Measurements from ENCODE around the gene TMEM270.
"Not testable (repeated sequence)": the region's sequence is repeated elsewhere in the genome, so short reads cannot be mapped to it uniquely, and the experiment has no call there.

The TMEM270 gene

GRCh38 chr7:73834626-73835191, 26.2 kb upstream of the TMEM270 start:
- Histone ChIP-seq H3K36me3 (ENCODE audit: control insufficient read depth, insufficient read depth, low read length) (no peaks in the 10 kb centered on the region), H3K4me3 (replicated peaks; ENCODE audit: low read depth, low read length) (no peak overlapping the region), H3K27me3 (replicated peaks; ENCODE audit: control insufficient read depth, insufficient read depth, low read length) (no peaks in the 10 kb centered on the region)
- TF ChIP-seq, protein P1, sequence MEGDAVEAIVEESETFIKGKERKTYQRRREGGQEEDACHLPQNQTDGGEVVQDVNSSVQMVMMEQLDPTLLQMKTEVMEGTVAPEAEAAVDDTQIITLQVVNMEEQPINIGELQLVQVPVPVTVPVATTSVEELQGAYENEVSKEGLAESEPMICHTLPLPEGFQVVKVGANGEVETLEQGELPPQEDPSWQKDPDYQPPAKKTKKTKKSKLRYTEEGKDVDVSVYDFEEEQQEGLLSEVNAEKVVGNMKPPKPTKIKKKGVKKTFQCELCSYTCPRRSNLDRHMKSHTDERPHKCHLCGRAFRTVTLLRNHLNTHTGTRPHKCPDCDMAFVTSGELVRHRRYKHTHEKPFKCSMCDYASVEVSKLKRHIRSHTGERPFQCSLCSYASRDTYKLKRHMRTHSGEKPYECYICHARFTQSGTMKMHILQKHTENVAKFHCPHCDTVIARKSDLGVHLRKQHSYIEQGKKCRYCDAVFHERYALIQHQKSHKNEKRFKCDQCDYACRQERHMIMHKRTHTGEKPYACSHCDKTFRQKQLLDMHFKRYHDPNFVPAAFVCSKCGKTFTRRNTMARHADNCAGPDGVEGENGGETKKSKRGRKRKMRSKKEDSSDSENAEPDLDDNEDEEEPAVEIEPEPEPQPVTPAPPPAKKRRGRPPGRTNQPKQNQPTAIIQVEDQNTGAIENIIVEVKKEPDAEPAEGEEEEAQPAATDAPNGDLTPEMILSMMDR (IDR thresholded peaks at IDR 0.05; ENCODE audit: insufficient read depth, low read length, poor library complexity, severe bottlenecking), result no peak
- no peak for DNase-seq (ENCODE audit: extremely low read depth, insufficient read length)

GRCh38 chr7:73837167-73837566, 23.8 kb upstream of the TMEM270 start:
- H3K27me3 ChIP-seq (replicated peaks; ENCODE audit: control insufficient read depth, insufficient read depth, low read length); H3K36me3 ChIP-seq (ENCODE audit: control insufficient read depth, insufficient read depth, low read length); H3K4me3 ChIP-seq (replicated peaks; ENCODE audit: low read depth, low read length); DNase-seq (ENCODE audit: extremely low read depth, insufficient read length): not testable (repeated sequence)

DNA sequence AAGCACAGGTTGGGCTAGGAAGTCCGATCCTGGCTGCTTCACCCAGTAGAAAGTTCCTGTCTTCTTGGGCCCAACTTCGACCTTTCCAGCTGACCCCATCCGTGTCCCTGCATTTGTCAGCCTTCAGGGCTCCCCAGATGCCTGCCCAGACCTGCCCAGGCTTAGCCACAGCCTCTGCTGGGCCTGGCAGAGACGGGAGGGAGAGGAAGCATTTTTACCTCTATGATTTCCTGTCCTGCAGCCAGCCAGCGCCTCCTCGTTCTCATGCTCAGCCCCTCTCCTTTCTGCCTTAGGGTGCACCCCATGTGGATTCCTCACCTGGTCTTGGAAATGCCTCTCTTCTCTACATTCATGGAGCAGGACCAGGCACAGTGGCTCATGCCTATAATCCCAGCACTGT, 22.3 kb upstream of the TMEM270 start:
- no peak overlapping the region for H3K4me3 ChIP-seq (replicated peaks; ENCODE audit: low read depth, low read length)
- H3K27me3 ChIP-seq (replicated peaks; ENCODE audit: control insufficient read depth, insufficient read depth, low read length), result no peaks in the 10 kb centered on the region
- no peak for DNase-seq (ENCODE audit: extremely low read depth, insufficient read length)
- TF ChIP-seq, protein P1 (IDR thresholded peaks at IDR 0.05; ENCODE audit: insufficient read depth, low read length, poor library complexity, severe bottlenecking), result no peak
- H3K36me3 ChIP-seq (ENCODE audit: control insufficient read depth, insufficient read depth, low read length), result no peaks in the 10 kb centered on the region

DNA sequence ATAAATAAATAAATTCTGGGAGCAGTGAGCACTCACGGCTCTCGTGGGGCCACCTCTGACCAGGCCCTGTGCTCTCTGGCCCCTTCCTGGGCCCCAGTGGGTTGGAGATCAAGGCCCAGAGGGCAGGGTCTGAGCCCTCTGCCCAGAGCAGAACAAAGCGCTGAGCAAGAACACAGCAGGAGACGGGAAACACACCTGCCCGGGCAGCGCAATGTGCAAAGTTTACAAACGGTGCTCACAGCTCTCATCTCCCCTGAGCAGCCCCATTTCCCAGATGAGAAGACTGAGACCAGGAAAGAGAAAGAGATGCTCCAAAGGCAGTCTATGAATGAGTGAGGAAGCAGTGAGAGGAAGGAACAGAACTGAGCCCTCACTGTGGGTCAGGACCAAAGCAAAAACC, 21.7 kb upstream of the TMEM270 start:
- Histone ChIP-seq H3K36me3 (ENCODE audit: control insufficient read depth, insufficient read depth, low read length) (no peaks in the 10 kb centered on the region), H3K4me3 (replicated peaks; ENCODE audit: low read depth, low read length) (no peak overlapping the region), H3K27me3 (replicated peaks; ENCODE audit: control insufficient read depth, insufficient read depth, low read length) (no peaks in the 10 kb centered on the region)
- TF ChIP-seq, protein P1 (IDR thresholded peaks at IDR 0.05; ENCODE audit: insufficient read depth, low read length, poor library complexity, severe bottlenecking), result no peak
- no peak for DNase-seq (ENCODE audit: extremely low read depth, insufficient read length)

DNA sequence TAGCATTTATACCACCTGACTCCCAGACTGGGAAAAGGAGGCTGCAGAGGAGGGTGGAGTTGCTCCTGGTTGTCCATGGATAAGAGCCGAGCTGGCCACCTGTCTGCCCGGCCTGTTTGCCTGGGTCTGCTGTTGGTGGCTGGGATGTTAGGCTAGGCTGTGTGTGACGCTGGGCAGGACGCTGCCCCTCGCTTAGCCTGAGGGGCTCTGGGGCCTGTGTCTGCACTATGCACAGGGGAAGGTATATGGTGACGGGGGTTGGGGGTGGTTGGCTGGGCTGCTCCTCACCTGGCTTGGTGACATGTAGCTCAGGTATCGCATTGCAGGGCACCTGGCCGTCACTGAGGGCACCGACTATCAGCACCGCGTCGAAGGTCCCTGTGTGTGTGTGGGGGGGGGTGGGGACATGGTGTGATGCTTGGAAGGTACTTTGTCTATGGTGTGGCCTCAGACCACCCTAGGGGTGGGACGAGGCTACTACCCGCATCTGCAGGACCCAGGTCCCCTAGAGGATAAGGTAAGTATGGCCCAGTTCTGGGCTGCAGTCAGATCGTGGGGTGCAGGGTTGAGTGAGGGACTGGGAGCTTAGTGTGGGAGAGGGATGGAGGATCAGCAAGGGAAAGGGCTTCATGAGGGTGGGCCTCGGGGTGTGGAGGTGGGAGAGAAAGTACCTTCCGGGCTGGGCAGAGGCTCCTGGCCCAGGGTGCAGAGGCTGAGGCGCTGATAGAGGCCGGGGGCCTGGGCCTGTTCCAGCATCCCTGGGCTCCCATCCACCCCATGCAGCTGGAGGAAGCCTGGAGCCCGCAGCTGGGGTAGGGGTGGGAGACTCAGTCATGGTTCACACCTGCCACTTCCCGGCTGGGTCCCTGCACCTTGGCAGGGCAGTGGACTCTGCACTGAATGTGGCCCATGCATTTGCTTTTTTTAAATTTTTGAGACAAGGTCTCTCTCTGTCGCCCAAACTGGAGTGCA, 20.9 kb upstream of the TMEM270 start:
- H3K4me3 ChIP-seq (replicated peaks; ENCODE audit: low read depth, low read length), result no peak overlapping the region
- TF ChIP-seq, protein P1 (IDR thresholded peaks at IDR 0.05; ENCODE audit: insufficient read depth, low read length, poor library complexity, severe bottlenecking), result no peak
- DNase-seq (ENCODE audit: extremely low read depth, insufficient read length), result no peak
- H3K27me3 ChIP-seq (replicated peaks; ENCODE audit: control insufficient read depth, insufficient read depth, low read length), result no peaks in the 10 kb centered on the region
- H3K36me3 ChIP-seq (ENCODE audit: control insufficient read depth, insufficient read depth, low read length), result no peaks in the 10 kb centered on the region

DNA sequence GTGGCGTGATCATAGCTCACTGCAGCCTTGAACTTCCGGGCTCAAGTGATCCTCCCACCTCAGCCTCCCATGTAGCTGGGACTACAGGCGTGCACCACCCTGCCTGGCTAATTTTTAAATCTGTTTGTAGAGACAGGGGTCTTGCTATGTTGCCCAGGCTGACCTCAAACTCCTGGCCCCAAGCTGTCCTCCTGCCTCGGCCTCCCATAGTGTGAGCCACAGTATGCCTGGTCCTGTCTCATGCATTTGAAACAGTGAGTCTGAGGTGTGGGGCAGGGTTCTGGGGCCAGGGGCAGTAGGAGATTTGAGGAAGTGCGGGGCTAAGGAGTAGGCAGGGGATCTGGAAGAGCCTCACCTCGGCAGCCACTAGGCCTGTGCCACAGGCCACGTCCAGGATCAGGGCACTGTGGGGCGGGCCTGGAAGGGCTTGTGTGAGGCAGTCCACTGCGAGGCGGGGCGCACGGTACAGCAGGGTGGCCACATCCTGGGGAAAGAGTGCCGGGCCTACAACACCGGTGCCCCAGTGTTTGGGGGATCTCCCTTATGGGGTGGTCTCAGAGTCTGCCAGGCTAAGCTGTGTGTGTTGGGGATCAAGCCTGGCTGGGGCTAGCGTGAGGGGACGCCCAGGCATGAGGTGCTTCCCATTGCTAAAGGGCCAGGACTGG, 20.1 kb upstream of the TMEM270 start:
- no peaks in the 10 kb centered on the region for H3K27me3 ChIP-seq (replicated peaks; ENCODE audit: control insufficient read depth, insufficient read depth, low read length)
- DNase-seq (ENCODE audit: extremely low read depth, insufficient read length), result no peak
- H3K4me3 ChIP-seq (replicated peaks; ENCODE audit: low read depth, low read length), result no peak overlapping the region

More for the DNA sequence above, 20.1 kb upstream of the TMEM270 start:
- TF ChIP-seq, protein P1 (IDR thresholded peaks at IDR 0.05; ENCODE audit: insufficient read depth, low read length, poor library complexity, severe bottlenecking), result no peak
- H3K36me3 ChIP-seq (ENCODE audit: control insufficient read depth, insufficient read depth, low read length), result no peaks in the 10 kb centered on the region

Data from GM06990 (cell line).